ENCODE results near the gene EPN3.

EPN3 gene

GRCh38 chr17:50511058-50511457 is 21.5 kb upstream of the EPN3 start:
- DNase-seq (ENCODE audit: low spot score), result no peak

GRCh38 chr17:50513495-50513894 is 19.0 kb upstream of the EPN3 start:
- DNase-seq (ENCODE audit: low spot score), result no peak

- DNase-seq (ENCODE audit: low spot score), result no peak
Measured at GRCh38 chr17:50514388-50514787, 18.1 kb upstream of the EPN3 start.

GRCh38 chr17:50514936-50515702 is 17.4 kb upstream of the EPN3 start:
- no peak for DNase-seq (ENCODE audit: low spot score)

GRCh38 chr17:50517011-50517410 is 15.5 kb upstream of the EPN3 start:
- no peak for DNase-seq (ENCODE audit: low spot score)

- DNase-seq (ENCODE audit: low spot score), result no peak
Measured at GRCh38 chr17:50517504-50518383, 14.8 kb upstream of the EPN3 start.

GRCh38 chr17:50518384-50519023 is 14.0 kb upstream of the EPN3 start:
- no peak for DNase-seq (ENCODE audit: low spot score)

GRCh38 chr17:50519141-50519834 is 13.2 kb upstream of the EPN3 start:
- no peak for DNase-seq (ENCODE audit: low spot score)

GRCh38 chr17:50520483-50520882 is 12.1 kb upstream of the EPN3 start:
- DNase-seq (ENCODE audit: low spot score), result no peak

- no peak for DNase-seq (ENCODE audit: low spot score)
Measured at GRCh38 chr17:50521514-50521913, 11.0 kb upstream of the EPN3 start.

- no peak for DNase-seq (ENCODE audit: low spot score)
Measured at GRCh38 chr17:50522766-50523165, 9.8 kb upstream of the EPN3 start.

- no peak for DNase-seq (ENCODE audit: low spot score)
Measured at GRCh38 chr17:50523208-50523607, 9.3 kb upstream of the EPN3 start.

GRCh38 chr17:50524838-50525237 is 7.7 kb upstream of the EPN3 start:
- no peak for DNase-seq (ENCODE audit: low spot score)

- DNase-seq (ENCODE audit: low spot score), result no peak
Measured at GRCh38 chr17:50527155-50527762, 5.3 kb upstream of the EPN3 start.

- DNase-seq (ENCODE audit: low spot score), result no peak
Measured at GRCh38 chr17:50527949-50528474, 4.5 kb upstream of the EPN3 start.

GRCh38 chr17:50529849-50530248 is 2.7 kb upstream of the EPN3 start:
- no peak for DNase-seq (ENCODE audit: low spot score)

GRCh38 chr17:50531428-50532025 is 1.0 kb upstream of the EPN3 start:
- DNase-seq (ENCODE audit: low spot score), result no peak

- no peak for DNase-seq (ENCODE audit: low spot score)
Measured at GRCh38 chr17:50533185-50533584, 650 bp downstream of the EPN3 start.

- DNase-seq (ENCODE audit: low spot score), result no peak
Measured at GRCh38 chr17:50533720-50534148, 1.2 kb downstream of the EPN3 start.

GRCh38 chr17:50534222-50534978 is 1.9 kb downstream of the EPN3 start:
- no peak for DNase-seq (ENCODE audit: low spot score)

All from HuH-7 (cell line).